Neuronal stem cell (in vitro differentiated cells): ENCODE results near the gene SNAI3.

ENCODE experiments used
- DNase-seq: peaks from one replicate; pipeline ENCODE4 v3.0.0-alpha.2; 2013; ENCODE audit warnings: low spot score
- H2AFZ ChIP-seq: one replicate; pipeline ENCODE4 v1.6.1; 2013; ENCODE audit warnings: mild to moderate bottlenecking, low read length, inconsistent platforms
- H2AK5ac ChIP-seq: 2 replicates; pipeline ENCODE4 v1.6.1; 2013; ENCODE audit warnings: low read depth, mild to moderate bottlenecking, inconsistent platforms, low read length, moderate library complexity, mixed read lengths
- H2BK120ac ChIP-seq: 2 replicates; pipeline ENCODE4 v1.6.1; 2013; ENCODE audit warnings: low read depth, mild to moderate bottlenecking, inconsistent platforms, low read length, moderate library complexity, mixed read lengths
- H2BK12ac ChIP-seq: one replicate; pipeline ENCODE4 v1.6.1; 2013; ENCODE audit warnings: low read length, inconsistent platforms
- H2BK15ac ChIP-seq: 2 replicates; pipeline ENCODE4 v1.6.1; 2013; ENCODE audit warnings: mild to moderate bottlenecking, low read length, inconsistent platforms, mixed read lengths
- H2BK5ac ChIP-seq: one replicate; pipeline ENCODE4 v1.6.1; 2013; ENCODE audit warnings: inconsistent platforms, mild to moderate bottlenecking, low read length, moderate library complexity
- H3K14ac ChIP-seq: one replicate; pipeline ENCODE4 v1.6.1; 2013; ENCODE audit warnings: low read length, inconsistent platforms
- H3K18ac ChIP-seq: 2 replicates; pipeline ENCODE4 v1.6.1; 2013; ENCODE audit warnings: low read length, inconsistent platforms
- H3K23ac ChIP-seq: 2 replicates; pipeline ENCODE4 v1.6.1; 2013; ENCODE audit warnings: low read depth, mild to moderate bottlenecking, mixed read lengths, low read length, inconsistent platforms; ENCODE audit not compliant: poor library complexity
- H3K27ac ChIP-seq: replicated peaks from 3 replicates; pipeline ENCODE4 v1.5.1; 2013; ENCODE audit warnings: low read length, inconsistent platforms
- H3K27me3 ChIP-seq, 3 experiments: 2 replicates each; pipeline ENCODE4 v1.6.1; 2013; ENCODE audit warnings: low read length in 3 of 3, mild to moderate bottlenecking in 2 of 3, inconsistent platforms in 1 of 3, low read depth in 1 of 3, mixed read lengths in 1 of 3, moderate library complexity in 1 of 3; ENCODE audit not compliant: control insufficient read depth in 3 of 3, insufficient read depth in 3 of 3
- H3K36me3 ChIP-seq, 2 donors: replicated peaks in 1 of 2; 2 replicates each; pipeline ENCODE4 v1.6.1; 2013; ENCODE audit warnings: low read length in 2 of 2; ENCODE audit not compliant: control insufficient read depth in 2 of 2, insufficient read depth in 2 of 2
- H3K4ac ChIP-seq: 2 replicates; pipeline ENCODE4 v1.6.1; 2013; ENCODE audit warnings: inconsistent platforms, mild to moderate bottlenecking, low read length, moderate library complexity
- H3K4me1 ChIP-seq, 2 donors: 1 replicate in 1 of 2; 2 replicates in 1 of 2; pipeline ENCODE4 v1.6.1; 2013; ENCODE audit warnings: low read length in 2 of 2, low read depth in 1 of 2; ENCODE audit not compliant: control insufficient read depth in 2 of 2, insufficient read depth in 1 of 2
- H3K4me2 ChIP-seq: one replicate; pipeline ENCODE4 v1.6.1; 2013; ENCODE audit warnings: mild to moderate bottlenecking, low read length, inconsistent platforms; ENCODE audit not compliant: insufficient read depth, poor library complexity, severe bottlenecking
- H3K4me3 ChIP-seq, 2 donors: 2 replicates each; pipeline ENCODE4 v1.5.1; 2013; ENCODE audit warnings: low read length in 2 of 2, mild to moderate bottlenecking in 2 of 2, inconsistent platforms in 1 of 2, moderate library complexity in 1 of 2
- H3K79me1 ChIP-seq: one replicate; pipeline ENCODE4 v1.6.1; 2013; ENCODE audit warnings: low read depth, mild to moderate bottlenecking, inconsistent platforms, low read length, moderate library complexity
- H3K9ac ChIP-seq: one replicate; pipeline ENCODE4 v1.6.1; 2013; ENCODE audit warnings: mild to moderate bottlenecking, low read depth, low read length, inconsistent platforms; ENCODE audit not compliant: poor library complexity
- H3K9me3 ChIP-seq, 2 donors: replicated peaks in 1 of 2; 2 replicates each; pipeline versions ENCODE3 to v1.6.1; 2013; ENCODE audit warnings: low read length in 2 of 2, mild to moderate bottlenecking in 2 of 2, inconsistent platforms in 1 of 2, low read depth in 1 of 2, mixed read lengths in 1 of 2, moderate library complexity in 1 of 2; ENCODE audit not compliant: control insufficient read depth in 2 of 2, insufficient read depth in 1 of 2
- H4K8ac ChIP-seq: one replicate; pipeline ENCODE4 v1.6.1; 2013; ENCODE audit warnings: low read depth, mild to moderate bottlenecking, inconsistent platforms, low read length, moderate library complexity
- H4K91ac ChIP-seq: one replicate; pipeline ENCODE4 v1.6.1; 2013; ENCODE audit warnings: low read length, low read depth, mild to moderate bottlenecking, inconsistent platforms; ENCODE audit not compliant: poor library complexity
- WGBS, 2 donors: extraction: QIAGEN DNeasy Blood & Tissue Kit; methylation state at CpG; one replicate each; pipeline ENCODE4 v1.1.7; 2013; ENCODE audit warnings: missing lambda C conversion rate in 2 of 2, mixed read lengths in 1 of 2; ENCODE audit not compliant: insufficient read length in 2 of 2, insufficient replicate concordance in 1 of 2; ENCODE audit errors: extremely low coverage in 2 of 2; 5-methylcytosine and 5-hydroxymethylcytosine counted together

SNAI3 gene

DNA sequence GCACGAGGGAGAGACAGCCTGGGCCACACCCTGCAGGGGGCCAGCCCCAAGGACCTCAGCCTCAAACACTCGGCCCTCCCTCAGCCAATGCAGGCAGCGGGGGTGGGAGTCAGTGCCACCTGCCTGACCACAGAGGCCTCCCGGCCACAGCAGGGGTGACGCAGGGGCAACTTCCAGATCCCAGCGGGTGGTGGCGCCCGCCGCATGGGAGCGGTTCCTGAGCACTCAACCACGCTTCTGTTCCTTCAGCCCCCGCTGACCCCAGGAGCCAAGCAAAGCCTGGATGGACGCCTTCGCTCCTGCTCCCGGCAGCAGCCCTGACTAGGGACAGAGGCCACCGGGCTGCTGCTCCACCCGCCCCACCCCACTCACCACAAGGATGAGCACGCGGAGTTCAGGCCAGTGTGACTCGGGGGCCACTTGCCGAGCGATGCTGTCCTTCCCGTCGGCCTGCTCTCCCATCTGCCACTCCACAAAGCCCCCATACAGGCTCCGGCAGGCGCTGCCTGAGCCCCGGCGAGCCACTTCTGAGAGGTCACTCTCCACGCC is 30.5 kb downstream of the SNAI3 start:
- Histone ChIP-seq H3K4me3 (no peak overlapping the region), H2BK120ac (no peak overlapping the region), H2AK5ac (no peak overlapping the region), H3K9ac (no peak overlapping the region), H3K18ac (no peak overlapping the region), H2AFZ (no peak overlapping the region), H3K27me3 (no peaks in the 10 kb centered on the region), H3K14ac (no peak overlapping the region), H3K4me1 (peaks cover 9 to 14% of the 10 kb centered on the region in 2 donors), H4K91ac (no peak overlapping the region), H3K79me1 (peaks cover 27% of the 10 kb centered on the region), H2BK12ac (peak overlapping the region; percentile 41), H3K4me2 (no peak overlapping the region), H3K36me3 (peaks cover 48 to 93% of the 10 kb centered on the region in 2 donors), H4K8ac (peak overlapping the region; percentile 65), H2BK15ac (no peak overlapping the region), H3K27ac (no peak overlapping the region), H3K4ac (no peak overlapping the region), H3K9me3 (no peaks in the 10 kb centered on the region), H2BK5ac (no peak overlapping the region), H3K23ac (no peak overlapping the region)
- no CpG with 5 or more reads among the region's 29 CpGs for WGBS, 2 donors
- DNase-seq: no peak

DNA sequence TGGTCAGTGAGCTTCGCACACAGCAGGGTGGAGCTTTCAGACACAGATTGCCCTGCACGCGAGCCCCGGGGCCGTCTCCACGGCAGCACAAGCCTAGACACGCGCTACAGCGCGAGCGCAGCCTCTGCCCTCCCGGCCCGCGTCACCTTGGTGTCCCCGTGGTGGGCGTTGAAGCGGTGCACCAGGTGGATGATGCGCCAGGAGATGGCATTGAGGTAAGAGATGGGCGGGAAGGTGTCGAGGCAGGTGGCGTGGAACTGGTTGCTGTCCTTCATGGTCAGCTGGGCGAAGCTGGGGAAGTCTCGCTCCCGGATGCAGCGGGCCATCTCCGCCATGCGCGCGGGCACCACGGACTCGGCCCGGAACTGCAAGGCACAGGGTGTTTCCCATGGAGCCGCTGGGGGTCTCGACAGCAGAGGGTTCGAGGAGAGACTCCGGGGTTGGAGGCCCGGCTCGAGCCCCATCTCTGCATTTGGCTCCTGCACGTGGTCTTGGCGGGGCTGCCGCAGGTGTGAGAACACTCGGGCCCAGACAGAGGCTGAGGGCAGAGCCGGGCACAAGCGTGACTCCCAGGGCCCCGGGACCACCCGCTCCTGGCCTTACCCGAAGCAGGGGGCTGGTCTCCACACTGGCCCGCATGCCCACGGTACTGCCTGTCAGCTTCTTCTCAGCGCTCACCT is 31.1 kb downstream of the SNAI3 start:
- no peak overlapping the region for H3K18ac ChIP-seq
- H2BK5ac ChIP-seq: no peak overlapping the region
- peaks cover 48 to 89% of the 10 kb centered on the region in 2 donors for H3K36me3 ChIP-seq
- no peak overlapping the region for H2BK12ac ChIP-seq
- H3K27me3 ChIP-seq: no peaks in the 10 kb centered on the region
- H2BK15ac ChIP-seq: no peak overlapping the region
- H3K14ac ChIP-seq: peak overlapping the region; percentile 8
- DNase-seq: no peak
- H3K79me1 ChIP-seq: peaks cover 27% of the 10 kb centered on the region
- H4K91ac ChIP-seq: no peak overlapping the region
- H3K4me1 ChIP-seq: peaks cover 10 to 17% of the 10 kb centered on the region in 2 donors
- H2BK120ac ChIP-seq: no peak overlapping the region
- H3K9ac ChIP-seq: no peak overlapping the region
- H3K4ac ChIP-seq: no peak overlapping the region
- peak overlapping the region; percentile 31 for H3K23ac ChIP-seq
- no CpG with 5 or more reads among the region's 50 CpGs for WGBS, 2 donors
- no peak overlapping the region for H3K4me2 ChIP-seq
- H2AK5ac ChIP-seq: no peak overlapping the region
- H4K8ac ChIP-seq: peak overlapping the region; percentile 65
- no peak overlapping the region for H2AFZ ChIP-seq
- H3K9me3 ChIP-seq: no peaks in the 10 kb centered on the region
- H3K4me3 ChIP-seq: peak overlapping the region in 1 of 2 donors; percentile 3
- no peak overlapping the region for H3K27ac ChIP-seq

DNA sequence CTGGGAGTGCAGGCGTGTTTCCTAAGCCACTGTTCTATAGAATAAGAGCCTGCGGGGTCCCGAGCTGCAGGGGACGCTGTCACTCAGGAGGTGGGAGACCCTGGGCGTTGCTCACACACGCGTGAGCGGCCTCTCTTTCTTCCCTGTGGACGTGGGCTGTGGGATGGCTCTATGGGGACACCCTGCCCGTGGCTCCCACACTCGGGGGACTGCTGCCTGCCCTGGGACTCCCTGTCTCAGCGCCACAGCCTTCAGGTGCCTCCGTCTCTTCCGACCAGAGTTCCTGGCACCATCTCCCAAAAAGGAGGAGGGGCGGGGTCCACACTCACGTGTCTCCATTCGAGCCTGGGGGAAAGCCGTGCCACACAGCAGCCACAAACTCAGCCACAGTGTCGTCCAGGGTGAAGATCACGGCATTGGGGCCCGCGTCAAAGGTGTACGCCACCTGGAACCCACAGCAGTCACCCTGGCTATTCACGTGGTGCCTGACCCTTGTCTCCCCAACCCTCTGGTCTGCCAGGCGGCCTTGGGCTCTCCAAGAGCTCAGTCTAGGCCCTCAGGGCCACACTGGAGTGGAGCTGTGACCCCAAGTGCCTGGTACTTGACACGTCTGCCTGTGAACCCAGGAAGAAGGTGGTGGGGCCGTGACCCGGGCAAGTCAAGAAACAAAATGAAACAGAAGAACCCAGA is 31.8 kb downstream of the SNAI3 start:
- H4K8ac ChIP-seq: no peak overlapping the region
- H3K27ac ChIP-seq: no peak overlapping the region
- no peak overlapping the region for H3K23ac ChIP-seq
- no CpG with 5 or more reads among the region's 28 CpGs for WGBS, 2 donors
- no peak overlapping the region for H2BK120ac ChIP-seq
- no peak overlapping the region for H3K4me2 ChIP-seq
- no peaks in the 10 kb centered on the region for H3K27me3 ChIP-seq
- no peak overlapping the region for H3K4me3 ChIP-seq
- no peak overlapping the region for H3K14ac ChIP-seq
- peaks cover 14 to 17% of the 10 kb centered on the region in 2 donors for H3K4me1 ChIP-seq
- no peak overlapping the region for H2BK15ac ChIP-seq
- H3K18ac ChIP-seq: no peak overlapping the region
- peak overlapping the region; percentile 60 for H2BK5ac ChIP-seq
- no peak overlapping the region for H2AFZ ChIP-seq
- peaks cover 48 to 84% of the 10 kb centered on the region in 2 donors for H3K36me3 ChIP-seq
- no peak overlapping the region for H2AK5ac ChIP-seq
- DNase-seq: no peak
- H3K4ac ChIP-seq: no peak overlapping the region
- no peak overlapping the region for H4K91ac ChIP-seq
- H3K9ac ChIP-seq: no peak overlapping the region
- peaks cover 29% of the 10 kb centered on the region for H3K79me1 ChIP-seq
- no peaks in the 10 kb centered on the region for H3K9me3 ChIP-seq
- H2BK12ac ChIP-seq: no peak overlapping the region
